ENCODE data around the gene UGT2B10.

- TF ChIP-seq, protein P1, sequence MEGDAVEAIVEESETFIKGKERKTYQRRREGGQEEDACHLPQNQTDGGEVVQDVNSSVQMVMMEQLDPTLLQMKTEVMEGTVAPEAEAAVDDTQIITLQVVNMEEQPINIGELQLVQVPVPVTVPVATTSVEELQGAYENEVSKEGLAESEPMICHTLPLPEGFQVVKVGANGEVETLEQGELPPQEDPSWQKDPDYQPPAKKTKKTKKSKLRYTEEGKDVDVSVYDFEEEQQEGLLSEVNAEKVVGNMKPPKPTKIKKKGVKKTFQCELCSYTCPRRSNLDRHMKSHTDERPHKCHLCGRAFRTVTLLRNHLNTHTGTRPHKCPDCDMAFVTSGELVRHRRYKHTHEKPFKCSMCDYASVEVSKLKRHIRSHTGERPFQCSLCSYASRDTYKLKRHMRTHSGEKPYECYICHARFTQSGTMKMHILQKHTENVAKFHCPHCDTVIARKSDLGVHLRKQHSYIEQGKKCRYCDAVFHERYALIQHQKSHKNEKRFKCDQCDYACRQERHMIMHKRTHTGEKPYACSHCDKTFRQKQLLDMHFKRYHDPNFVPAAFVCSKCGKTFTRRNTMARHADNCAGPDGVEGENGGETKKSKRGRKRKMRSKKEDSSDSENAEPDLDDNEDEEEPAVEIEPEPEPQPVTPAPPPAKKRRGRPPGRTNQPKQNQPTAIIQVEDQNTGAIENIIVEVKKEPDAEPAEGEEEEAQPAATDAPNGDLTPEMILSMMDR (IDR thresholded peaks at IDR 0.05), result no peak
- TF ChIP-seq TP53 (CRISPR knock-in tag; IDR thresholded peaks at IDR 0.05), result no peak
- TF ChIP-seq ZFP36 (IDR thresholded peaks at IDR 0.05; ENCODE audit: borderline replicate concordance, partially characterized antibody), result no peak
- no peak for TF ChIP-seq RNF2 (IDR thresholded peaks at IDR 0.05; ENCODE audit: borderline replicate concordance, low read depth)
- TF ChIP-seq CBX8 (IDR thresholded peaks at IDR 0.05), result no peak
- TF ChIP-seq CEBPB (IDR thresholded peaks at IDR 0.05), result no peak
- no peak for TF ChIP-seq POLR2A (IDR thresholded peaks at IDR 0.05; ENCODE audit: low read length)
- no peak for TF ChIP-seq HDAC2 (IDR thresholded peaks at IDR 0.05)
- no peak for TF ChIP-seq ZSCAN20 (CRISPR knock-in tag; IDR thresholded peaks at IDR 0.05)
Measured at GRCh38 chr4:68861057-68861456, 45.3 kb downstream of the UGT2B10 start.

All from A549 (cell line).